Measurements from ENCODE around the gene INPP5F. TPM values are rescaled to one million over a fixed set of nuclear protein-coding genes. Genes with fewer than 3 reads are reported as not detected.
A peak's percentile ranks its signal among the peaks of the same experiment; 100 is the strongest.

INPP5F gene
- total and polyA plus RNA-seq, 9 of the 15 experiments (the other 6 are each of a cell fraction or from before 2014, with no cell fraction given) = 1.6 to 7.3 (median 6.0) TPM

GRCh38 chr10:119821182-119821581 is 95.3 kb downstream of the INPP5F start:
- no peak for DNase-seq (ENCODE audit: extremely low read depth in 1 of 4, low spot score in 3 of 4)
- WGBS (ENCODE audit: insufficient coverage, low coverage, missing lambda C conversion rate) = 46% methylated on average over 4 of the region's 4 CpGs

More at GRCh38 chr10:119821182-119821581, 95.3 kb downstream of the INPP5F start:
- Histone ChIP-seq H3K4me1 (replicated peaks in 1 of 2; ENCODE audit: control insufficient read depth in 2 of 2, insufficient read depth in 2 of 2, low read length in 2 of 2) (no peaks in the 10 kb centered on the region), H3K36me3 (ENCODE audit: control insufficient read depth, insufficient read depth, low read length) (no peaks in the 10 kb centered on the region), H3K4me2 (ENCODE audit: insufficient read depth, low read length) (no peak overlapping the region), H3K9ac (ENCODE audit: insufficient read depth in 1 of 2, low read depth in 2 of 2, low read length in 2 of 2) (no peak overlapping the region), H3K9me1 (ENCODE audit: control insufficient read depth, insufficient read depth, low read length) (no peaks in the 10 kb centered on the region), H3K27me3 (ENCODE audit: control insufficient read depth in 2 of 2, insufficient read depth in 2 of 2, low read length in 2 of 2) (no peaks in the 10 kb centered on the region), H3K4me3 (no peak overlapping the region), H4K20me1 (replicated peaks; ENCODE audit: control insufficient read depth, insufficient read depth, low read length) (no peaks in the 10 kb centered on the region), H3K79me2 (ENCODE audit: control insufficient read depth, insufficient read depth, low read length) (no peaks in the 10 kb centered on the region), H2AFZ (ENCODE audit: low read depth, low read length) (no peak overlapping the region), H3K9me3 (replicated peaks; ENCODE audit: control insufficient read depth, insufficient read depth, low read depth, low read length) (no peaks in the 10 kb centered on the region), H3K27ac (ENCODE audit: extremely low read depth, low read depth, low read length) (no peak overlapping the region)
- in situ Hi-C loops (cut with MboI) = no loop called here
- intact Hi-C loops (cut with micrococcal nuclease) = no loop called here
- TF ChIP-seq XRCC5 (IDR thresholded peaks at IDR 0.05; ENCODE audit: low read depth, low read length) (no peak), ZSCAN32 (CRISPR knock-in tag; IDR thresholded peaks at IDR 0.05) (no peak), MEIS2 (IDR thresholded peaks at IDR 0.05; ENCODE audit: partially characterized antibody) (peak; percentile 40), CBFA2T3 (IDR thresholded peaks at IDR 0.05) (no peak), ZKSCAN1 (IDR thresholded peaks at IDR 0.05; ENCODE audit: low read depth, low read length) (no peak), SLC30A9 (CRISPR knock-in tag; IDR thresholded peaks at IDR 0.05) (no peak), KLF13 (tag; IDR thresholded peaks at IDR 0.05; ENCODE audit: borderline replicate concordance, low read depth) (no peak)
- TF ChIP-seq, protein P1, sequence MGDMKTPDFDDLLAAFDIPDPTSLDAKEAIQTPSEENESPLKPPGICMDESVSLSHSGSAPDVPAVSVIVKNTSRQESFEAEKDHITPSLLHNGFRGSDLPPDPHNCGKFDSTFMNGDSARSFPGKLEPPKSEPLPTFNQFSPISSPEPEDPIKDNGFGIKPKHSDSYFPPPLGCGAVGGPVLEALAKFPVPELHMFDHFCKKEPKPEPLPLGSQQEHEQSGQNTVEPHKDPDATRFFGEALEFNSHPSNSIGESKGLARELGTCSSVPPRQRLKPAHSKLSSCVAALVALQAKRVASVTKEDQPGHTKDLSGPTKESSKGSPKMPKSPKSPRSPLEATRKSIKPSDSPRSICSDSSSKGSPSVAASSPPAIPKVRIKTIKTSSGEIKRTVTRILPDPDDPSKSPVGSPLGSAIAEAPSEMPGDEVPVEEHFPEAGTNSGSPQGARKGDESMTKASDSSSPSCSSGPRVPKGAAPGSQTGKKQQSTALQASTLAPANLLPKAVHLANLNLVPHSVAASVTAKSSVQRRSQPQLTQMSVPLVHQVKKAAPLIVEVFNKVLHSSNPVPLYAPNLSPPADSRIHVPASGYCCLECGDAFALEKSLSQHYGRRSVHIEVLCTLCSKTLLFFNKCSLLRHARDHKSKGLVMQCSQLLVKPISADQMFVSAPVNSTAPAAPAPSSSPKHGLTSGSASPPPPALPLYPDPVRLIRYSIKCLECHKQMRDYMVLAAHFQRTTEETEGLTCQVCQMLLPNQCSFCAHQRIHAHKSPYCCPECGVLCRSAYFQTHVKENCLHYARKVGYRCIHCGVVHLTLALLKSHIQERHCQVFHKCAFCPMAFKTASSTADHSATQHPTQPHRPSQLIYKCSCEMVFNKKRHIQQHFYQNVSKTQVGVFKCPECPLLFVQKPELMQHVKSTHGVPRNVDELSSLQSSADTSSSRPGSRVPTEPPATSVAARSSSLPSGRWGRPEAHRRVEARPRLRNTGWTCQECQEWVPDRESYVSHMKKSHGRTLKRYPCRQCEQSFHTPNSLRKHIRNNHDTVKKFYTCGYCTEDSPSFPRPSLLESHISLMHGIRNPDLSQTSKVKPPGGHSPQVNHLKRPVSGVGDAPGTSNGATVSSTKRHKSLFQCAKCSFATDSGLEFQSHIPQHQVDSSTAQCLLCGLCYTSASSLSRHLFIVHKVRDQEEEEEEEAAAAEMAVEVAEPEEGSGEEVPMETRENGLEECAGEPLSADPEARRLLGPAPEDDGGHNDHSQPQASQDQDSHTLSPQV (IDR thresholded peaks at IDR 0.05) = no peak
- FAIRE-seq = no peak
- ChIA-PET CTCF (ENCODE audit: low intra/inter-chr PET ratio) (no interaction called here), POLR2A (no interaction called here)
- ATAC-seq = no peak
- no TSS peak for BruUV-seq (replicated peaks)

Data from K562 (cell line).